SK-N-SH (cell line): Measurements from ENCODE around the gene ERVFRD-1. TPM values are rescaled to one million over a fixed set of nuclear protein-coding genes. Genes with fewer than 3 reads are reported as not detected.

Experiments used
- CTCF ChIA-PET: fragments of 300-600, 350-600 bp; formaldehyde crosslinking; extraction: SDS; loops from one replicate; lab custom pipeline; 2021; lab: Yijun Ruan, JAX
- POLR2A ChIA-PET: fragments of 350-600 bp; sonication (Branson Sonifier 250); formaldehyde crosslinking; extraction: SDS; loops from one replicate; lab custom pipeline; 2020; ENCODE audit warnings: antibody characterized with exemption, inconsistent platforms; lab: Yijun Ruan, JAX
- DNase-seq: peaks from one replicate; pipeline ENCODE4 v3.0.0; 2012
- H2AFZ ChIP-seq: fragments of 200-600 bp; sonication (generic); 2 replicates; pipeline ENCODE4 v1.8.1; 2016; ENCODE audit warnings: antibody characterized with exemption, mild to moderate bottlenecking, low read depth
- H3F3A ChIP-seq: fragments of 200-600 bp; sonication (generic); replicated peaks from 2 replicates; pipeline ENCODE3; 2016; ENCODE audit warnings: antibody characterized with exemption, mild to moderate bottlenecking; ENCODE audit not compliant: insufficient read depth
- H3K27ac ChIP-seq, 2 experiments: fragments of 200-500 bp in 1 of 2; fragments of 200-600 bp in 1 of 2; sonication (Bioruptor generic) in 1 of 2; sonication (generic), shearing (Covaris generic) in 1 of 2; 2 replicates each; pipeline versions ENCODE4 v1.5.1 to v1.6.1; 2014 to 2016; ENCODE audit warnings: low read depth in 2 of 2, inconsistent platforms in 1 of 2, low read length in 1 of 2, mild to moderate bottlenecking in 1 of 2, mixed read lengths in 1 of 2
- H3K27me3 ChIP-seq: fragments of 200-600 bp; sonication (generic), shearing (Covaris generic); 2 replicates; pipeline ENCODE4 v1.6.1; 2016; ENCODE audit warnings: mixed run types; ENCODE audit not compliant: insufficient read depth
- H3K36me3 ChIP-seq, 2 experiments: fragments of 200-500 bp in 1 of 2; fragments of 200-600 bp in 1 of 2; sonication (Bioruptor generic) in 1 of 2; sonication (generic) in 1 of 2; replicated peaks in 1 of 2; 2 replicates each; pipeline versions ENCODE3 to v1.5.1; 2014 to 2016; ENCODE audit warnings: low read length in 1 of 2, mild to moderate bottlenecking in 1 of 2; ENCODE audit not compliant: insufficient read depth in 2 of 2, control insufficient read depth in 1 of 2
- H3K4me1 ChIP-seq, 2 experiments: fragments of 200-500 bp in 1 of 2; fragments of 200-600 bp in 1 of 2; sonication (Bioruptor generic) in 1 of 2; sonication (generic), shearing (Covaris generic) in 1 of 2; 2 replicates each; pipeline versions ENCODE4 v1.5.1 to v1.6.1; 2014 to 2016; ENCODE audit warnings: low read depth in 1 of 2, low read length in 1 of 2, mixed run types in 1 of 2; ENCODE audit not compliant: insufficient read depth in 2 of 2, control insufficient read depth in 1 of 2
- H3K4me2 ChIP-seq: fragments of 200-600 bp; sonication (generic), shearing (Covaris generic); 2 replicates; pipeline ENCODE4 v1.6.1; 2017; ENCODE audit warnings: mixed run types
- H3K4me3 ChIP-seq, 2 experiments: fragments of 200-500 bp in 1 of 2; fragments of 200-600 bp in 1 of 2; sonication (Bioruptor generic) in 1 of 2; sonication (generic), shearing (Covaris generic) in 1 of 2; 2 replicates each; pipeline versions ENCODE4 v1.5.1 to v1.8.1; 2014 to 2016; ENCODE audit warnings: low read depth in 2 of 2, inconsistent platforms in 1 of 2, low read length in 1 of 2, mild to moderate bottlenecking in 1 of 2, mixed read lengths in 1 of 2, moderate library complexity in 1 of 2
- H3K79me2 ChIP-seq: fragments of 200-600 bp; sonication (generic); 2 replicates; pipeline ENCODE4 v1.8.1; 2017; ENCODE audit warnings: mild to moderate bottlenecking; ENCODE audit not compliant: insufficient read depth
- H3K9ac ChIP-seq: fragments of 200-600 bp; sonication (generic); 2 replicates; pipeline ENCODE4 v1.6.1; 2017; ENCODE audit warnings: mixed run types
- H3K9me2 ChIP-seq: fragments of 200-600 bp; sonication (generic); 2 replicates; pipeline ENCODE4 v1.6.1; 2017; ENCODE audit warnings: mixed run types
- H3K9me3 ChIP-seq: fragments of 200-600 bp; sonication (generic); 2 replicates; pipeline ENCODE4 v1.6.1; 2017; ENCODE audit warnings: mixed run types, mild to moderate bottlenecking, moderate library complexity
- H4K20me1 ChIP-seq: fragments of 200-600 bp; sonication (generic); 2 replicates; pipeline ENCODE4 v1.6.1; 2017; ENCODE audit warnings: mild to moderate bottlenecking, mixed run types; ENCODE audit not compliant: insufficient read depth
- ELF1 ChIP-seq: IDR thresholded peaks from 2 replicates; pipeline ENCODE4 v1.4.0; 2012
- EP300 ChIP-seq, 2 experiments: IDR thresholded peaks; 2 replicates each; pipeline versions ENCODE4 v1.4.0 to v1.6.1; 2012; ENCODE audit warnings: borderline replicate concordance in 1 of 2, low read depth in 1 of 2, low read length in 1 of 2
- FOSL2 ChIP-seq: IDR thresholded peaks from 2 replicates; pipeline ENCODE4 v1.4.0; 2012; ENCODE audit warnings: low read depth, mild to moderate bottlenecking, moderate library complexity, borderline replicate concordance
- GABPA ChIP-seq: IDR thresholded peaks from 2 replicates; pipeline ENCODE4 v1.4.0; 2012; ENCODE audit warnings: low read depth, mild to moderate bottlenecking
- NRF1 ChIP-seq: IDR thresholded peaks from 2 replicates; pipeline ENCODE4 v1.6.1; 2012; ENCODE audit warnings: low read depth, mild to moderate bottlenecking, low read length
- RAD21 ChIP-seq: IDR thresholded peaks from 2 replicates; pipeline ENCODE4 v1.6.1; 2012; ENCODE audit warnings: mild to moderate bottlenecking, low read length
- RFX5 ChIP-seq: IDR thresholded peaks from 2 replicates; pipeline ENCODE4 v1.6.1; 2012; ENCODE audit warnings: mild to moderate bottlenecking, improper control_type of control experiment, low read length
- RXRA ChIP-seq: IDR thresholded peaks from 2 replicates; pipeline ENCODE4 v1.4.0; 2012; ENCODE audit warnings: low read depth, mild to moderate bottlenecking, borderline replicate concordance
- SMC3 ChIP-seq: IDR thresholded peaks from 2 replicates; pipeline ENCODE4 v1.6.1; 2012; ENCODE audit warnings: low read depth, low read length, improper control_type of control experiment
- TEAD4 ChIP-seq: IDR thresholded peaks from 2 replicates; pipeline ENCODE4 v1.4.0; 2012; ENCODE audit warnings: mild to moderate bottlenecking, borderline replicate concordance; ENCODE audit not compliant: insufficient read depth
- YY1 ChIP-seq: IDR thresholded peaks from 2 replicates; pipeline ENCODE4 v1.4.0; 2012; ENCODE audit warnings: low read depth, mild to moderate bottlenecking
- WGBS: methylation state at CpG from one replicate; pipeline ENCODE4 v1.1.6; 2017; ENCODE audit warnings: low lambda C conversion rate; 5-methylcytosine and 5-hydroxymethylcytosine counted together
- polyA plus RNA-seq, 3 experiments: library from polyadenylated mRNA; depleted of rRNA; stranded (reverse); fragments of >200 nt; gene quantifications; 2 replicates each; pipeline ENCODE4 v1.2.3, GENCODE V29; 2012
- TF ChIP-seq, protein P1 (sequence below): IDR thresholded peaks from 2 replicates; pipeline ENCODE4 v1.4.0; 2012; ENCODE audit warnings: low read depth, borderline replicate concordance
- TF ChIP-seq, protein P2 (sequence below): fragments of 200-600 bp; sonication (generic); IDR thresholded peaks from 2 replicates; pipeline ENCODE4 v1.6.1; 2017; ENCODE audit warnings: antibody characterized with exemption, mild to moderate bottlenecking, moderate library complexity

The ERVFRD-1 gene
- polyA plus RNA-seq, 1 of the 3 experiments (the other 2 are of a cell fraction), result not detected

DNA sequence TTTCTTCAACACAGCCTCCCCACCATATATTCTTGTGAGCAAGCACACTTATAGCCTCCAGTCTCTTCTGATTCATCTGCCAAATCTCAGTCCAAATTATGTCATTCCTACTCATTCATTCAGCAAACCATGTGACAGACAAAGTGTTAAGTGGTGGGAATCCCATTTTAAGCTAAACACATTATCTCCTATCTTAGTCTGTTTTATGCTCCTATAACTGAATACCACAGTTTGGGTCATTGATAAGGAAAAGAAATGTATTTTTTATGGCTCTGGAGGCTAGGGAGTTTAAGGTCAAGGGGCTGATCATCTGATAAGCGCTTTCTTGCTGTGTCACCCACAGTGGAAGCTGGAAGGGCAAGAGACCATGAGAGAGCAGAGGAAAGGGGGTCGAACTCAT lies 41.8 kb downstream of the ERVFRD-1 start (continued):
- TF ChIP-seq, protein P1, sequence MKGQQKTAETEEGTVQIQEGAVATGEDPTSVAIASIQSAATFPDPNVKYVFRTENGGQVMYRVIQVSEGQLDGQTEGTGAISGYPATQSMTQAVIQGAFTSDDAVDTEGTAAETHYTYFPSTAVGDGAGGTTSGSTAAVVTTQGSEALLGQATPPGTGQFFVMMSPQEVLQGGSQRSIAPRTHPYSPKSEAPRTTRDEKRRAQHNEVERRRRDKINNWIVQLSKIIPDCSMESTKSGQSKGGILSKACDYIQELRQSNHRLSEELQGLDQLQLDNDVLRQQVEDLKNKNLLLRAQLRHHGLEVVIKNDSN, result no peak
- TF ChIP-seq RFX5 (no peak), FOSL2 (no peak), SMC3 (no peak)

DNA sequence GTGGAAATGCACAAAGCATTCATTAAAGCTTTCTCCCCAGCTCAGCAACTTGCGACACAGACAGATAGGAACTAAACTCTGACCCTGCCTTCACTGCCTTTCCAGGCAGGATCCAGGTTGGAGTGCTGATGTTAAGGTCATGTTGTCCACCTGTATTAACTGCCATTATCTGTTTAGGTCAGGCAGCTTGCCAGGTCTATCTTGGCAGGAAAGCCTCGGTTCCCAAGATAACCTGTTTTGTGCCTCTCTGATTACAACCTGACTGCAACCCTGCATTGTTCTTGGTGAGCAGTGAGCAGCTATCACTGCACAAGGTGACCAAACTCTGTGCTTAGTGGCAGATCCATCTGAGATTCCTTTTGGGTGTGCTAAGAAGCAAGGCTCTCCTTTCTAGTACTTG lies 44.2 kb downstream of the ERVFRD-1 start:
- Histone ChIP-seq H3F3A (no peaks in the 10 kb centered on the region), H3K4me1 (peaks cover 0 to 3% of the 10 kb centered on the region in 2 experiments; a peak in 1 of 4 replicates), H2AFZ (no peak overlapping the region; the same call in 1 of the 2 replicates), H3K9ac (no peak overlapping the region), H3K36me3 (no peaks in the 10 kb centered on the region), H3K27ac (no peak overlapping the region), H3K4me2 (no peak overlapping the region), H4K20me1 (no peaks in the 10 kb centered on the region), H3K9me3 (no peaks in the 10 kb centered on the region), H3K9me2 (no peaks in the 10 kb centered on the region), H3K27me3 (no peaks in the 10 kb centered on the region), H3K79me2 (no peaks in the 10 kb centered on the region), H3K4me3 (no peak overlapping the region)
- DNase-seq, result no peak
- 81% methylated on average over 2 of the region's 2 CpGs for WGBS
- CTCF ChIA-PET, result interaction anchor here (0.8 to 5.1 kb wide), 9 partner anchors 11 to 429 kb away, joined by 3 to 35 read pairs (median 3); no protein-coding TSS in a partner anchor
- TF ChIP-seq YY1, result no peak
- TF ChIP-seq EP300 (IDR thresholded peaks at IDR 0.05; ENCODE audit: borderline replicate concordance in 1 of 2, low read depth in 1 of 2, low read length in 1 of 2), result no peak
- no peak for TF ChIP-seq RFX5
- no peak for TF ChIP-seq GABPA
- no peak for TF ChIP-seq TEAD4
- TF ChIP-seq, protein P2, sequence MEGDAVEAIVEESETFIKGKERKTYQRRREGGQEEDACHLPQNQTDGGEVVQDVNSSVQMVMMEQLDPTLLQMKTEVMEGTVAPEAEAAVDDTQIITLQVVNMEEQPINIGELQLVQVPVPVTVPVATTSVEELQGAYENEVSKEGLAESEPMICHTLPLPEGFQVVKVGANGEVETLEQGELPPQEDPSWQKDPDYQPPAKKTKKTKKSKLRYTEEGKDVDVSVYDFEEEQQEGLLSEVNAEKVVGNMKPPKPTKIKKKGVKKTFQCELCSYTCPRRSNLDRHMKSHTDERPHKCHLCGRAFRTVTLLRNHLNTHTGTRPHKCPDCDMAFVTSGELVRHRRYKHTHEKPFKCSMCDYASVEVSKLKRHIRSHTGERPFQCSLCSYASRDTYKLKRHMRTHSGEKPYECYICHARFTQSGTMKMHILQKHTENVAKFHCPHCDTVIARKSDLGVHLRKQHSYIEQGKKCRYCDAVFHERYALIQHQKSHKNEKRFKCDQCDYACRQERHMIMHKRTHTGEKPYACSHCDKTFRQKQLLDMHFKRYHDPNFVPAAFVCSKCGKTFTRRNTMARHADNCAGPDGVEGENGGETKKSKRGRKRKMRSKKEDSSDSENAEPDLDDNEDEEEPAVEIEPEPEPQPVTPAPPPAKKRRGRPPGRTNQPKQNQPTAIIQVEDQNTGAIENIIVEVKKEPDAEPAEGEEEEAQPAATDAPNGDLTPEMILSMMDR, result no peak
- TF ChIP-seq NRF1, result no peak
- no peak for TF ChIP-seq ELF1
- TF ChIP-seq RXRA, result no peak
- TF ChIP-seq RAD21, result no peak
- POLR2A ChIA-PET, result no interaction called here
